Tibial artery (tissue), 4 donors: Measurements from ENCODE around the gene REXO1.

Source experiments
- DNase-seq, 2 donors: peaks; one replicate each; pipeline ENCODE4 v3.0.0-alpha.2; 2019
- H3K27ac ChIP-seq, 2 donors: fragments of 200-600 bp; sonication (generic) in 1 of 2; 1 replicate in 1 of 2; 2 replicates in 1 of 2; pipeline ENCODE4 v1.5.1; 2018 to 2019; ENCODE audit warnings: mild to moderate bottlenecking in 1 of 2
- H3K27me3 ChIP-seq, 2 donors: fragments of 200-600 bp; sonication (generic) in 1 of 2; one replicate each; pipeline versions ENCODE4 v1.5.1 to v1.6.0; 2016 to 2019
- H3K36me3 ChIP-seq, 3 donors: fragments of 200-600 bp; sonication (generic) in 2 of 3; one replicate each; pipeline ENCODE4 v1.5.1; 2016 to 2019; ENCODE audit warnings: mild to moderate bottlenecking in 2 of 3
- H3K4me1 ChIP-seq, 4 donors: fragments of 200-600 bp; sonication (generic) in 2 of 4; 1 replicate in 3 of 4; 2 replicates in 1 of 4; pipeline ENCODE4 v1.5.1; 2016 to 2019
- H3K4me3 ChIP-seq, 2 donors: fragments of 200-600 bp; sonication (generic) in 1 of 2; 1 replicate in 1 of 2; 2 replicates in 1 of 2; pipeline ENCODE4 v1.5.1; 2018 to 2019; ENCODE audit warnings: mild to moderate bottlenecking in 2 of 2
- H3K9me3 ChIP-seq, 3 donors: fragments of 200-600 bp; sonication (generic) in 1 of 3; one replicate each; pipeline ENCODE4 v1.5.1; 2016 to 2019
- intact Hi-C: fragments of 100-400 bp; cut with DNase I; formaldehyde crosslinking; loops from one replicate; pipeline ENCODE4 v1.15.0; 2023; ENCODE audit warnings: low total_unique reads
- TF ChIP-seq, protein P1 (sequence below), 2 experiments: fragments of 200-600 bp in 1 of 2; fragments of 450-650 bp in 1 of 2; IDR thresholded peaks; one replicate each; pipeline ENCODE4 v1.5.1; 2017 to 2019; ENCODE audit warnings: antibody characterized with exemption in 2 of 2, mild to moderate bottlenecking in 1 of 2, moderate library complexity in 1 of 2

REXO1 gene, protein sequence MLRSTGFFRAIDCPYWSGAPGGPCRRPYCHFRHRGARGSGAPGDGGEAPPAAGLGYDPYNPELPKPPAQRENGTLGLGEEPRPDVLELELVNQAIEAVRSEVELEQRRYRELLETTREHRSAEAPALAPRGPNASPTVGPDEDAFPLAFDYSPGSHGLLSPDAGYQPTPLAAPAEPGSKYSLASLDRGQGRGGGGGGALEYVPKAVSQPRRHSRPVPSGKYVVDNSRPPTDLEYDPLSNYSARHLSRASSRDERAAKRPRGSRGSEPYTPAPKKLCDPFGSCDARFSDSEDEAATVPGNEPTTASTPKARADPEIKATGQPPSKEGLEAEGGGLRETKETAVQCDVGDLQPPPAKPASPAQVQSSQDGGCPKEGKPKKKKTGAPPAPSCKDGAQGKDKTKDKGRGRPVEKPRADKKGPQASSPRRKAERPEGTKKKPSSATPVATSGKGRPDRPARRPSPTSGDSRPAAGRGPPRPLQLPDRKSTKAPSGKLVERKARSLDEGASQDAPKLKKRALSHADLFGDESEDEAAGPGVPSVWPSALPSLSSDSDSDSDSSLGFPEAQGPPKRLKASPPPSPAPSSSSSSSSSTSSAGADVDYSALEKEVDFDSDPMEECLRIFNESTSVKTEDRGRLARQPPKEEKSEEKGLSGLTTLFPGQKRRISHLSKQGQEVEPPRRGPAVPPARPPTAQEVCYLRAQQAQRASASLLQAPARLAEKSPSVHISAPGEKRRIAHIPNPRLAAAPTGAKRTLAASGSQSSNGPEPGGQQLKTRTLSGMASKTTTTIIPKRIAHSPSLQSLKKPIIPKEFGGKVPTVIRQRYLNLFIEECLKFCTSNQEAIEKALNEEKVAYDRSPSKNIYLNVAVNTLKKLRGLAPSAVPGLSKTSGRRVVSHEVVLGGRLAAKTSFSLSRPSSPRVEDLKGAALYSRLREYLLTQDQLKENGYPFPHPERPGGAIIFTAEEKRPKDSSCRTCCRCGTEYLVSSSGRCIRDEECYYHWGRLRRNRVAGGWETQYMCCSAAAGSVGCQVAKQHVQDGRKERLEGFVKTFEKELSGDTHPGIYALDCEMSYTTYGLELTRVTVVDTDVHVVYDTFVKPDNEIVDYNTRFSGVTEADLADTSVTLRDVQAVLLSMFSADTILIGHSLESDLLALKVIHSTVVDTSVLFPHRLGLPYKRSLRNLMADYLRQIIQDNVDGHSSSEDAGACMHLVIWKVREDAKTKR

DNA sequence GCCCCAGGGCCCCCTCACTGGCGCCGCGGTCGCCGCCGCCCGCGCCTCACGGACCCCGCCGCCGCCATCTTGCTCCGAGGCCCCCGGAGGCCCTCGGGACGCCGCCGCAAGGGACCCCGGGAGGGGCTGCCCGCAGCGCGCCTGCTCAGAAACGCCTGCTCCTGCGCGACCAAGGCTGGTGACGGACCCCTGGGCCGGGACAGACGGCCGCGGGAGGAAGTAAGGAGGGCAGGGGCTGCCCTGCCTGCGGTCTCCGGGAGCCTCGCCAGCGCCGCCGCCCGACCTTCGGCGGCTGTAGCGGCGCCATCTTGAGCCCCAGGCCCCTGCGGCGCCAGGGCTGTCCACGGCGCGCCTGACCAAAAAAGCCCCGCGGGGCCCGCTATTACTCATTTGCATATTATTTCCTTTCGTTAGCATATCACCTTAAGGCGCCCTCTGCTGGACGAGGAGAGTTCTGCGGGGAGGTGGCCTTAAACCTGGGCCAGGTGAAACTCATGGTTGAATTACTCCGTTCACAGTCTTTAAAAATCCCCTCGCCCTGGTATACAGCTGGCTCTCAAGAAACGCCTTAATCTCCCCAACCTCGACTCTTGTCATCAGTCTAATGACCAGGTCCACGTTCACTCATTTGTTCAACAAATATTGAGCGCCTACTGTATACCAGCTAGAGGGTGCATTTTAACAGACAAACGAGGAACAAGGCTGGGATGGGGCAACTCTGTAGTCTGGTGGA lies at the start of gene REXO1:
Gene REXO1, minus strand, starts transcription at position 85 of the 733 bp plus-strand sequence. CDS start 125 bp downstream, outside the sequence.
- DNase-seq, result peak; percentile 92 to 96
- H3K36me3 ChIP-seq, result peaks cover 0 to 4% (median 0%) of the 10 kb centered on the region in 3 donors
- H3K4me1 ChIP-seq, result peaks cover 0 to 62% (median 44%) of the 10 kb centered on the region in 4 donors
- H3K9me3 ChIP-seq, result no peaks in the 10 kb centered on the region
- peak within 1 kb of the TSS; percentile 95 to 98 for H3K27ac ChIP-seq
- peak within 1 kb of the TSS; percentile 95 to 99 for H3K4me3 ChIP-seq
- no peaks in the 10 kb centered on the region for H3K27me3 ChIP-seq
- intact Hi-C loops, result no loop called here
- TF ChIP-seq, protein P1, sequence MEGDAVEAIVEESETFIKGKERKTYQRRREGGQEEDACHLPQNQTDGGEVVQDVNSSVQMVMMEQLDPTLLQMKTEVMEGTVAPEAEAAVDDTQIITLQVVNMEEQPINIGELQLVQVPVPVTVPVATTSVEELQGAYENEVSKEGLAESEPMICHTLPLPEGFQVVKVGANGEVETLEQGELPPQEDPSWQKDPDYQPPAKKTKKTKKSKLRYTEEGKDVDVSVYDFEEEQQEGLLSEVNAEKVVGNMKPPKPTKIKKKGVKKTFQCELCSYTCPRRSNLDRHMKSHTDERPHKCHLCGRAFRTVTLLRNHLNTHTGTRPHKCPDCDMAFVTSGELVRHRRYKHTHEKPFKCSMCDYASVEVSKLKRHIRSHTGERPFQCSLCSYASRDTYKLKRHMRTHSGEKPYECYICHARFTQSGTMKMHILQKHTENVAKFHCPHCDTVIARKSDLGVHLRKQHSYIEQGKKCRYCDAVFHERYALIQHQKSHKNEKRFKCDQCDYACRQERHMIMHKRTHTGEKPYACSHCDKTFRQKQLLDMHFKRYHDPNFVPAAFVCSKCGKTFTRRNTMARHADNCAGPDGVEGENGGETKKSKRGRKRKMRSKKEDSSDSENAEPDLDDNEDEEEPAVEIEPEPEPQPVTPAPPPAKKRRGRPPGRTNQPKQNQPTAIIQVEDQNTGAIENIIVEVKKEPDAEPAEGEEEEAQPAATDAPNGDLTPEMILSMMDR (IDR thresholded peaks at IDR 0.05), result peak; percentile 85 to 91

DNA sequence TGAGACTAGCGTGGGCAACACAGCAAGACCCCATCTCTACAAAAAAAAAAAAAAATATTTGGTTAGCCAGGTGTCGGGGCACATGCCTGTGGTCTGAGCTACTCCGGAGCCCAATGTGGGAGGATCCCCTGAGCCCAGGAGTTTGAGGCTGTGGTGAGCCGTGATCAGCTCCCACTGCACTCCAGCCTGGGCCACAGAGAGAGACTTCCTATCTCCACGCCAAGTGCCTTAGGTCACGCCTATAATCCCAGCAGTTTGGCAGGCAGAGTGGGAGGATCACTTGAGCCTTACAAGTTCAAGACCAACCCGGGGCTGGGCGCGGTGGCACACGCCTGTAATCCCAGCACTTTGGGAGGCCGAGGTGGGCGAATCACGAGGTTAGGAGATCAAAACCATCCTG lies 48.2 kb upstream of the REXO1 start:
- Histone ChIP-seq H3K9me3 (no peaks in the 10 kb centered on the region), H3K27me3 (no peaks in the 10 kb centered on the region), H3K4me1 (peaks cover 0 to 12% (median 3%) of the 10 kb centered on the region in 4 donors), H3K27ac (no peak overlapping the region), H3K36me3 (no peaks in the 10 kb centered on the region), H3K4me3 (no peak overlapping the region)
- intact Hi-C loops, result no loop called here
- TF ChIP-seq, protein P1 (IDR thresholded peaks at IDR 0.05), result no peak
- no peak for DNase-seq

DNA sequence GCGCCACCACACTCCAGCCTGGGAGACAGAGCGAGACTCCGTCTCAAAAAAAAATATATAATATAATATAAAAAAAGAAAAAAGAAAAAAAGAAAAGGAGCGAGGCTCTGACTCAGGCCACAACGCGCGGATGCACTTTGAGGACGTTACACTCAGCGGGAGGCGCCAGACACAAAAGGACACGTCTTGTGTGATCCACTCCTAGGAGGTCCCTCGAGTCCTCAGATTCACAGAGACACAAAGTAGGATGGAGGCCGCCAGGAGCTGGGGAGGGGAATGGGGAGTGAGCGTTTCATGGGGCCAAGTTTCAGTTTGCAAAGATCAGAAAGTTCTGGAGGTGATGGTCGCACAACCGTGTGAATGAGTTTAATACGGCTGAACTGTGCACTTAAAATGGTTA lies 45.5 kb upstream of the REXO1 start:
- Histone ChIP-seq H3K27ac (no peak overlapping the region), H3K36me3 (no peaks in the 10 kb centered on the region), H3K4me3 (no peak overlapping the region), H3K4me1 (peaks cover 0 to 12% (median 3%) of the 10 kb centered on the region in 4 donors), H3K9me3 (no peaks in the 10 kb centered on the region), H3K27me3 (no peaks in the 10 kb centered on the region)
- no peak for DNase-seq
- intact Hi-C loops, result no loop called here
- TF ChIP-seq, protein P1 (IDR thresholded peaks at IDR 0.05), result no peak

DNA sequence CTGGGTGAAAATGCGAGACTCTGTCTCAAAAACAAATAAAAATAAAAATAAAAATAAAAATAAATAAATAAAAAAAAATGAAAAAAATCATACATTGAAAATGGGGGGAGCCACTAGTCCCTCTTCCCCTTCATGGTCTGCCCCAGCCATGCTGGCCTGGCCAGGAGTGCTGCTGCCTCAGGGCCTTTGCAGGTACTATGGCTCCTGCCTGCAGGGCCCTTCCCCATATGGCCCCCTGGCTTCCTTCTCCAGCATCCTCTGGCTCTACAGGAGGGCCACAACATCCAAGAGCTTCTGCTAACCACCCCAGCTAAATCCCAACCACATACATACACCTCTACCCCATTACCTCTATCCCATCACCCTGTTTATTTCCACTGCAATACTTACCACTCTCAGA lies 41.6 kb upstream of the REXO1 start:
- DNase-seq, result no peak

More for the DNA sequence above, 41.6 kb upstream of the REXO1 start:
- Histone ChIP-seq H3K27me3 (no peaks in the 10 kb centered on the region), H3K9me3 (no peaks in the 10 kb centered on the region), H3K4me3 (no peak overlapping the region), H3K36me3 (no peaks in the 10 kb centered on the region), H3K27ac (no peak overlapping the region), H3K4me1 (peaks cover 0 to 7% (median 2%) of the 10 kb centered on the region in 4 donors)
- intact Hi-C loops, result no loop called here
- TF ChIP-seq, protein P1 (IDR thresholded peaks at IDR 0.05), result no peak
